Stimulated activated CD8-positive, alpha-beta memory T cell treated with anti-CD3 and anti-CD28 coated beads, Interleukin-7, amount 100 ng/mL, for 48 hours (primary cell): ENCODE measurements around the gene PACSIN1.

Experiments
- DNase-seq, 2 donors: peaks; one replicate each; pipeline ENCODE4 v3.0.0-alpha.2; 2020; ENCODE audit warnings: low read depth in 1 of 2; ENCODE audit errors: extremely low read depth in 1 of 2

PACSIN1 gene

GRCh38 chr6:34558172-34558714, 92.4 kb downstream of the PACSIN1 start:
- no peak for DNase-seq

DNA sequence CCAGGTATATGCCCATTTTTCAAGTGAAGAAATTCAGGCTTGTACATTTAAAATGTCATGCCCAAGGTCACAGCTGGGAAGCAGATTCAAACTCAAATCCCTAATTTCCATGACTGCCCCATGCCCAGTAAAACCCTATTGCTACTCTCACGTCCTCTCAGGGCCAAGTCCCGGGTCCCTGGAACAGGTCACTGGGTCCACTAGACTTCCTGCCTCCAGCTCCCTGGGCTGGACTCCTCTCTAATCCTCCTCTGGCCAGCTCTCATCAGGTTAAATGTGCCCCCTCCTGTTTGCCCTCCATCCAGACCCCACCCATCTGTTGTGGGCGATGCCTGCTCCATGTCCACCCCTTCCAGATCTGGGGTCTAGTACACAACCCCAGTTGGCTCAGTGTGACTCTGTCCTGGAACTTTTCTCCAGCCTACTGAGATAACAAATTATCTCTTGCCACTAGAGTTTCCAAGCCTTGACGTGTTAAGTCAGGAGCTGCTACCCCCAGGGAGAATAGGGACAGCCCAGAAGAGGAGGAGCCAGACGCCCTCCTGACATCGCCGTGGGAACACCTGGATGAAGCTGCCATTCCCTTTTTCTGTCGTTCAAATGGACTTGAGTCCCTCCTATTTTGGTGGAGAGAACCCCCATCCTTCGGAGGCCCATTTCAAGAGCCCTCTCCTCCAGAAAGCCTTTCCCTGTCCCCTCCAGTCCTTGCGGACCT, 93.9 kb downstream of the PACSIN1 start:
- DNase-seq = no peak

DNA sequence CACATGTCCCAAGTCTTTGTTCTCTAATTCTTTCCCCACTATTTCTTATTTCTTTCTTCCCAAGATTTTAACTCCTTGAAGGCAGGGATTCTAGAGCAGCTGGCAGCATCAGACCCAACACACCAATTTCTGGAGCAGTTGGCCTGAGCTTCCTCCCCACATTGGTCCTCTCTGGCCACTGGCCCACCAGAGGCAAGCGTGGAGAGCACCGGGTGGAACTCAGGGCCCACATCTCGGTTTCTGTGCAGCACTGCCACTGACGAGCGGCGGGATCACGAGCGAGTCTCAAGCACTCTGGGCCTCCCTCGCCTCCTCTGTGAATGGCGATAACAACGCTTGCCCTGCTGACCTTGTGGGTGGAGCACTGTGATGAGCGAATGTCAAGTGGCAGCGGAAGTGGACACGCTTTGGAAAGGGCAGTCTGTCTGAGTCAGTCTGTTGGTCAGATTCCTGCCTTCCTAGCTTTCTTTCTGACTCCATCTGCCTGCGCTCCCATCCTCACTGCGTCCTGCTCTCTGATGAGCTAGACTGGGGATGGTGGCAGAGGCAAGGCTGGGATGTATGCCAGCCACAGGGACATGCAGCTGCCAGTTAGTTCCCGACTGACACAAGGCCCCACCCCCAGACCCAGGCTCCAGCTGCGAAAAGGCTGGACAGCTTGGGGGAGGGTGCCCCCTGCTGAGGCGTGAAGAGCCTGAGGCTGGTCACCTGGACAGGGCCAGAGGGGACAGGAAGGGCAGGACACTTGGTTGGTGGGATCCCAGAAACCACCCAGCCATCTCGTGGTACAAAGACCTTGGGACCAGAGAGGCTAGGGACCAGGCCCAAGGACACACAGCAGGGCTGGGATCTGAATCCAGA, 94.7 kb downstream of the PACSIN1 start:
- no peak for DNase-seq

GRCh38 chr6:34561227-34561530, 95.3 kb downstream of the PACSIN1 start:
- DNase-seq = no peak

DNA sequence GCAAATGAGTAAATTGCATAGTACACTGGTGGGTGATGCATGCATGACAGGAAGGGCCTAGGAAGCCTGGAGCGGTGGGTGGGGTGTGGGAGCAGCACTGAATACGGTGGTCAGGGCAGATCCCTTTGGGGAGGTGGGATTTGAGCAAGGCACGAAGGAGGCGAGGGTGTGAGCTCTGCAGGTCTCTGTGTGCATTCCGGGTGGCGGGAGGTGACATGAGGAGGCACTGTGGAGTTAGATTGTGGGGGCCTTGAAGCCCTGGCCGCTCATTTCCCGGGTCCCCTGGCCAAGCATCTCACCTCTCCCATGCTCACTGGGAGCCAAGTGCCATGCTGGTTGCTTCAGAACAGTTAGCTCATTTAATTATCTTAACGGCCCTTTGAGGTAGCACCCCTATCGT, 96.5 kb downstream of the PACSIN1 start:
- no peak for DNase-seq

- no peak for DNase-seq
Measured at GRCh38 chr6:34562861-34563512, 97.1 kb downstream of the PACSIN1 start.

DNA sequence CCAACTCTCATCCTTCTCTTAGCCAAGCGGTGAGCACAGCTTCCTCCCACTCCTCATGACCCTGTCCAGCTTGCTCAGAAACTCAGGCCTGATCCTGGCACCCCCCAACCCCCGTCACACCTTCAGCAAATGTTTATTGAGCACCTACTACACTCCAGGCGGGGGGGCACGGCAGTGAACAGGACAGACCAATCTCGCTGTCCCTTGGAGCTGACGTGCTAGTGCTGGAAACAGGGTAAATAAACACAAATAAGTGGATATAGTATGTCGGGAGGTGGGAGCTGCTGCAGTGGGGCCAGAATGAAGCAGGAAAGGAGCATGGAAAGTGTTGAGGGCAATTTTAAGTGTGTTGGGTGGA, 97.6 kb downstream of the PACSIN1 start:
- no peak for DNase-seq

- no peak for DNase-seq
Measured at GRCh38 chr6:34564181-34564580, 98.3 kb downstream of the PACSIN1 start.

DNA sequence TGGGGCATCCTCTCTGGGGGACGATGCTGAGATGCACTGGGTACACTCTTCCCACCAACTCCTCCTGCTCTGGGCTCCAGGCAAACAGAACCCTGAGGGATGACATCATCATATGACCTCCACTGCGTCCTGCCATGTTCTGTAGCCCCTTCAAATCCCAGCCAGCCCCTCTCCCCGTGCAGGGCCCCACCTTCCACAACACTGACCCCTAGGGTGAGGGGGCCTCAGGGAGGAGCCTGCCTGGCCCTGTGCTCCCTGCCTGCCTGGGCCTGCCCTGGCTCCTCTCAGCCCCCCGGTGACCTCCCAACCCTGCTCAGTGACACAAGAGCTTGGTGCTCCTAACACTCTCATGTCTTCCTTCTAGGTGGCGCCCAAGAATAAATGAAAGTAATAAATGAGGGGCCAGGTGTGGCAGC, 99.9 kb downstream of the PACSIN1 start:
- no peak for DNase-seq

- no peak for DNase-seq
Measured at GRCh38 chr6:34566830-34567546, 101.1 kb downstream of the PACSIN1 start.

- DNase-seq = no peak
Measured at GRCh38 chr6:34568341-34569201, 102.7 kb downstream of the PACSIN1 start.

DNA sequence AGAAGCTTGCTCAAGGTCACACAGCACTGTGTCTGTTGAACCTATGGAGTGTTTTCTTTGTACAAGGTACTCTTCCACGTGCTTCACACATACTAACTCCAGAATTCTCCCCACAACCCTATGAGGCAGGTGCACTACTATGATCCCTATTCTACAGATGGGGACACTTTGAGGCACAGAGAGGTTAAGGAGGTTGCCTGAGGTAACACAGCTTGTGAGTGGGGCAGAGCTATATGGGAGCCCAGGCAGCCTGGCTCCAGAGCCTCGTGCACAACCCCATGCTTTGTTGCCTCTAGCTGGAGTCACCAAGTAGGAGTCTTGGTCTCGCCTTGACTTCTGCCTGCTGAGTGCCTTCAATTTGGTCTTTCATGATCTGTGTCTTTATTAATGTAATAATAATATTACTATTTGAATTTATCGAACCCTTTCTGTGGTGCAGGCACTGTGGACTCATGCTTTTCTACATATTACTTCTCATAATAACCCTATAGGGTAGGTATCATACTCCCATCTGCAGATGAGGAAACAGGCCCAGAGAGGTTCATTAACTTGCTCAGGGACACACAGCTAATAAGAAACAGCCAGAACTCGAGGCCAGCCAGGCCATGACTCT, 103.6 kb downstream of the PACSIN1 start:
- no peak for DNase-seq

- DNase-seq = no peak
Measured at GRCh38 chr6:34570066-34570833, 104.4 kb downstream of the PACSIN1 start.

DNA sequence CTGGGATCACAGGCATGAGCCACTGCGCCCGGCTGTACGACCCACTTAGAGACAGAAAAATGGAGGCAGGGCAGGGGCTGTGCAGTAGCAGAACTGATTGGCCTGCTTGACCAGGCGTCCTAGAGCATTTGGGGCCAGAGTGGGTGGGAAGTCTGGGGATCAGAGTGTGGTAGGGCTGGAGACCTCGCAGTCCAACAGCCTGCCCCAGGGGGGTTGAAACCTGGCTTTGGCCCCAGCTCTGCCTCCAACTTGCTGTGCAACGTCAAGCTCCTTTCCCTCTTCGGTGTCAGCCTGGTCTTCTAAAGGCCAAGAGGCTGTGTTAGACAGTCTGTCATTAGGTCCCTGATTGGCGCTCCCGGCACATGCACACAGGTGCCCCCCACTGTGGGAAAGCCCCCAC, 105.5 kb downstream of the PACSIN1 start:
- no peak for DNase-seq

DNA sequence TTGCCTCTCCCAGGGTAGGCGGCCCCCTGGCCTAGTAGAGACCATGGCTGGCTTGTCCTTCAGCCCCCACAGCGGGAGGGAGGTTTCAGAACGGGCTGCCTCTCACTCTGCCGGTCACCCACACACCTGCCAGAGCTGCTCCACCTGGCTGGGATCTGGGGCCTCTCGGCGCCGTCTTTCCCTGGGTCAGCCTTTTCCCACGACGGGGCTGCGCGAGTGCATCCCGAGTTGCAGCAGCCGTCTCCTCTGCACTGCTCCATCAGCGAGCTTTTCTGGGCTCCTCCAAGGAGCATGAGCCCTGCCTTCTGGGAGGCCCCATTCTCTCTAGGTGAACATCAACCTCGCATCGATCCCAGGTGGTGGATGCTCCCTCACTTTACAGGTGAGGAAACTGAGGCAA, 106.1 kb downstream of the PACSIN1 start:
- no peak for DNase-seq

DNA sequence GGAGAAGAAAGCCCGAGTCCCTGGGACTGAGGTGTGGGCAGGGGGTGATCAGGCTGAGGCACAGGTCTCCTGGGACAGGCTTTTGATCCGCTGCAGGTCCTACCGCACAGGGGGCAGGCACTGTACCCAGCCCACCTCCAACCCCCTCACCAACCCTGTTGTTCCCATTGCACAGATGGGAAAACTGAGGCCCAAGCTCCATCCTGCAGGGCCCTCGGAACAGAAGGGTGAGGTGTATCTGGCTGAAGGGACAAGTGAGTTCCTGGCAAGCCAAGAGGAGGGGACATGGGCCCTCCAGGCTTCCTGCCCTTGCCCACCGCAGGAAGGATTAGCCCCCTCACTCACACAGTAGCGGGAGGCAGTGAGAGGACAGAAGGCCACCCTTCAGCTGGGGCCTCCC, 106.7 kb downstream of the PACSIN1 start:
- DNase-seq = no peak

DNA sequence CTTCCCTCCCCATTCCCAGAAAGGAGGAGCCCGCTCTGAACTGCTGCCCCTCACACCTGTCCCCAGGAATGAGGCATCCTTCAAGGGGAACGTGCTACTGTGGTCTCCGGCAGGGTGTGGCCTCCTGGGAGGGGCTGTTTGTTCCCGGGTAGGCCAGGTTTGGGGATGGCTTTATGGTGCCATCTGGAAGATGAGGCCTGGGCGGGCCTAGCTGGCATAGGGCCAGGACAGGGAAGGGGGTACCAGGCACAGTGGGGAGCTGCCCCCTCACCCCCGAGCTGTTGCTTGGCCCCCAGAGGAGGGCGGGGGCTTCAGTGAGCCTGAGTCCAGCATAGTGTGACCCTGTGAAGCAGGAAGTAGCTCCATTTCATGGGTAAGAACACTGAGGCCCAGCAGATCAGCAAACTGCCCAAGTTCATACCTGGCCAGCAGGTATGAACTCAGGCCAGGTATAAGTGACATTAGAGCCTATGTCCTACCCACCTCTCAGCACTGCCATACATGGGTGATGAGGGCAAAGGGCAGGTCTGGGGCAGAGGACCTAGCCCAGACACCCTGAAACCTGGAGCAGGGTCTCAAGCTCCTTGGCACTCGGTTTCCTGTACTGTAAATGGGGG, 107.8 kb downstream of the PACSIN1 start:
- DNase-seq = no peak

DNA sequence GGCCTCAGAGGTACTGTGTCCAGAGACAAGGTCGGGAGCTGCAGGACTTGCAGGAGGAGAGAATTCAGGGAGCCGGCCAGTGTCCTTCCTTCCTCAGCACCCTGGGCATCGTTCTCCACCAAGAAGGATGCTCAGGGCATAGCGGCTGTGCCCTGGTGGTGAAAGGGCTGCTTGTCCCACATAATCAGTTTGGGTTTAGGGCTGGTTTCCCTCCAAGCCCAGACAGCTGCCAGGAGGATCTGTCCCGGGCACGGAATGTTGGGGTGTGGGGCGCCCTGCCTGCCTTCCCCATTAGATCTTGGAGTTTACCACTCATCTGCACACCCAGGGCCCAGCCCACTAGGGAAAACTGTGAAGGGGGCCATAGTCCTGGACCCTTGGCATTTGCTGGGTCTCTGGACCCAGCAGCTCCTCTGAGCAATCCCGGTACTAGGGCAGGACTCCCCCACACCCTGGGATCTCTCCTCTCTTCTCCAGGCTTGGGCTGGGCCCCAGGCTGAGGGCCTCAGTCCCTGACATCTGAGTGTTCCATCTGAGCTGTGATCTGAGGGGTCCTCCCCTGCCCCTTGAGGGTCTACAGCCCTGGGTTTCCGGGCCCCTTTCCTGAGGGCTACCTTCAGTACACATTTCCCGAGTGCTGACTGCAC, 108.9 kb downstream of the PACSIN1 start:
- DNase-seq = no peak
